H9 (cell line): ENCODE data around the gene DTX3L. TPM values are rescaled to one million over a fixed set of nuclear protein-coding genes. Genes with fewer than 3 reads are reported as not detected.
A peak's percentile ranks its signal among the peaks of the same experiment; 100 is the strongest.

ENCODE experiments used
- DNase-seq: peaks from one replicate; pipeline ENCODE4 v3.0.0-alpha.2; 2017
- H2AFZ ChIP-seq: one replicate; pipeline ENCODE4 v1.6.1; 2013; ENCODE audit warnings: mild to moderate bottlenecking, low read length, control low read depth, moderate library complexity
- H2AK5ac ChIP-seq: 2 replicates; pipeline ENCODE4 v1.6.1; 2013; ENCODE audit warnings: low read length, control low read depth, mixed read lengths; ENCODE audit not compliant: insufficient read length
- H2BK120ac ChIP-seq: one replicate; pipeline ENCODE4 v1.6.1; 2013; ENCODE audit warnings: low read depth, mild to moderate bottlenecking, low read length, control low read depth, inconsistent platforms; ENCODE audit not compliant: poor library complexity, severe bottlenecking
- H2BK12ac ChIP-seq: 2 replicates; pipeline ENCODE4 v1.6.1; 2013; ENCODE audit warnings: low read length, control low read depth, mixed read lengths, low read depth; ENCODE audit not compliant: insufficient read length
- H2BK15ac ChIP-seq: 2 replicates; pipeline ENCODE4 v1.6.1; 2013; ENCODE audit warnings: low read depth, low read length, control low read depth
- H2BK20ac ChIP-seq: one replicate; pipeline ENCODE4 v1.6.1; 2013; ENCODE audit warnings: low read depth, mild to moderate bottlenecking, low read length, control low read depth, inconsistent platforms; ENCODE audit not compliant: poor library complexity, severe bottlenecking
- H2BK5ac ChIP-seq: 2 replicates; pipeline ENCODE4 v1.6.1; 2013; ENCODE audit warnings: low read length, control low read depth, mixed read lengths; ENCODE audit not compliant: insufficient read length
- H3K14ac ChIP-seq: 2 replicates; pipeline ENCODE4 v1.6.1; 2013; ENCODE audit warnings: low read length, control low read depth; ENCODE audit not compliant: insufficient read depth
- H3K18ac ChIP-seq: 2 replicates; pipeline ENCODE4 v1.6.1; 2013; ENCODE audit warnings: low read depth, mild to moderate bottlenecking, mixed read lengths, low read length, control low read depth; ENCODE audit not compliant: insufficient read length
- H3K23ac ChIP-seq: 2 replicates; pipeline ENCODE4 v1.6.1; 2013; ENCODE audit warnings: low read length, control low read depth, mixed read lengths, low read depth; ENCODE audit not compliant: insufficient read length
- H3K23me2 ChIP-seq: 2 replicates; pipeline ENCODE4 v1.6.1; 2013; ENCODE audit warnings: low read depth, mild to moderate bottlenecking, mixed read lengths, low read length, control low read depth; ENCODE audit not compliant: insufficient read length, poor library complexity, severe bottlenecking
- H3K27ac ChIP-seq: 2 replicates; pipeline ENCODE4 v1.5.1; 2013; ENCODE audit warnings: low read length, control low read depth, mixed read lengths, low read depth; ENCODE audit not compliant: insufficient read length
- H3K27me3 ChIP-seq: 2 replicates; pipeline ENCODE4 v1.6.1; 2013; ENCODE audit warnings: low read length, control low read depth, inconsistent platforms; ENCODE audit not compliant: insufficient read depth
- H3K4ac ChIP-seq: 2 replicates; pipeline ENCODE4 v1.6.1; 2013; ENCODE audit warnings: low read depth, mild to moderate bottlenecking, control low read depth, inconsistent platforms, low read length, moderate library complexity
- H3K4me1 ChIP-seq: 2 replicates; pipeline ENCODE4 v1.6.1; 2013; ENCODE audit warnings: low read length, control low read depth, inconsistent platforms; ENCODE audit not compliant: insufficient read depth
- H3K4me2 ChIP-seq: 2 replicates; pipeline ENCODE4 v1.6.1; 2013; ENCODE audit warnings: low read length, control low read depth, mixed read lengths; ENCODE audit not compliant: insufficient read length, insufficient read depth
- H3K56ac ChIP-seq: 2 replicates; pipeline ENCODE4 v1.6.1; 2013; ENCODE audit warnings: low read depth, mild to moderate bottlenecking, mixed read lengths, low read length, control low read depth; ENCODE audit not compliant: insufficient read length
- H3K79me1 ChIP-seq: 2 replicates; pipeline ENCODE4 v1.6.1; 2013; ENCODE audit warnings: low read depth, mild to moderate bottlenecking, moderate library complexity, low read length, control low read depth, inconsistent platforms; ENCODE audit not compliant: insufficient read depth, poor library complexity, severe bottlenecking
- H3K79me2 ChIP-seq: 2 replicates; pipeline ENCODE4 v1.6.1; 2013; ENCODE audit warnings: low read length, control low read depth, inconsistent platforms; ENCODE audit not compliant: insufficient read depth
- H3K9ac ChIP-seq: 2 replicates; pipeline ENCODE4 v1.6.1; 2013; ENCODE audit warnings: low read length, control low read depth, mixed read lengths; ENCODE audit not compliant: insufficient read length; ENCODE audit errors: extremely low read depth
- H3K9me3 ChIP-seq: one replicate; pipeline ENCODE4 v1.6.1; 2013; ENCODE audit warnings: low read depth, low read length, inconsistent platforms; ENCODE audit not compliant: control insufficient read depth
- H3T11ph ChIP-seq: one replicate; pipeline ENCODE4 v1.6.1; 2013; ENCODE audit warnings: mild to moderate bottlenecking, low read length, control low read depth, inconsistent platforms
- H4K20me1 ChIP-seq: one replicate; pipeline ENCODE4 v1.6.1; 2013; ENCODE audit not compliant: control insufficient read depth, insufficient read length, insufficient read depth
- H4K5ac ChIP-seq: 2 replicates; pipeline ENCODE4 v1.6.1; 2013; ENCODE audit warnings: low read depth, mild to moderate bottlenecking, mixed read lengths, low read length, control low read depth; ENCODE audit not compliant: insufficient read length
- H4K8ac ChIP-seq: replicated peaks from 2 replicates; pipeline ENCODE4 v1.6.1; 2013; ENCODE audit warnings: low read length, control low read depth, mixed read lengths, low read depth; ENCODE audit not compliant: insufficient read length
- H4K91ac ChIP-seq: 2 replicates; pipeline ENCODE4 v1.6.1; 2013; ENCODE audit warnings: low read depth, mild to moderate bottlenecking, moderate library complexity, mixed read lengths, low read length, control low read depth; ENCODE audit not compliant: insufficient read length
- H3K27ac Mint-ChIP-seq, 3 experiments: 2 replicates in 2 of 3; 3 replicates in 1 of 3; pipeline ENCODE4 v1.8.0; 2020 to 2021; ENCODE audit warnings: mixed read lengths in 3 of 3, mild to moderate bottlenecking in 1 of 3, moderate library complexity in 1 of 3
- H3K27me3 Mint-ChIP-seq: 2 replicates; pipeline ENCODE4 v1.8.0; 2021; ENCODE audit warnings: low read depth, mild to moderate bottlenecking, moderate library complexity, mixed read lengths
- H3K36me3 Mint-ChIP-seq, 3 experiments: 2 replicates in 2 of 3; 3 replicates in 1 of 3; pipeline ENCODE4 v1.8.0; 2020 to 2021; ENCODE audit warnings: low read depth in 3 of 3, mixed read lengths in 3 of 3; ENCODE audit not compliant: insufficient read depth in 1 of 3
- H3K4me1 Mint-ChIP-seq, 2 experiments: 2 replicates each; pipeline ENCODE4 v1.8.0; 2020; ENCODE audit warnings: mixed read lengths in 2 of 2
- H3K4me3 Mint-ChIP-seq, 2 experiments: 2 replicates in 1 of 2; 3 replicates in 1 of 2; pipeline ENCODE4 v1.8.0; 2020 to 2021; ENCODE audit warnings: mild to moderate bottlenecking in 2 of 2, mixed read lengths in 2 of 2, moderate library complexity in 1 of 2
- H3K9me3 Mint-ChIP-seq, 2 experiments: 2 replicates in 1 of 2; 3 replicates in 1 of 2; pipeline ENCODE4 v1.8.0; 2020; ENCODE audit warnings: mild to moderate bottlenecking in 2 of 2, mixed read lengths in 2 of 2, moderate library complexity in 1 of 2
- CTCF ChIP-seq: fragments of 200-600 bp; sonication (generic); conservative IDR thresholded peaks from 3 replicates; pipeline ENCODE4 v1.8.0; 2021; ENCODE audit warnings: antibody characterized with exemption, mild to moderate bottlenecking
- WGBS: extraction: QIAGEN DNeasy Blood & Tissue Kit; methylation state at CpG from one replicate; pipeline ENCODE4 v1.1.7; 2013; ENCODE audit warnings: missing lambda C conversion rate, low lambda C conversion rate, mixed read lengths; ENCODE audit not compliant: insufficient read length; ENCODE audit errors: extremely low coverage; 5-methylcytosine and 5-hydroxymethylcytosine counted together
- total RNA-seq: library from RNA; stranded (reverse); gene quantifications from 2 replicates; pipeline ENCODE4 v1.2.1, GENCODE V29; 2021

The DTX3L gene
- total RNA-seq, 1 experiment from 2014 or later: 7.5 TPM

- H3K23ac ChIP-seq: no peak overlapping the region
- no peak overlapping the region for H3K14ac ChIP-seq
- no peak overlapping the region for H3T11ph ChIP-seq
- H3K4ac ChIP-seq: no peak overlapping the region
- H3K23me2 ChIP-seq: no peaks in the 10 kb centered on the region
- peak overlapping the region; percentile 25 for H2AFZ ChIP-seq
- Mint-ChIP-seq H3K4me3 (peak overlapping the region; percentile 71 to 81), H3K9me3 (no peaks in the 10 kb centered on the region), H3K27me3 (peaks cover 3% of the 10 kb centered on the region; the same call in 1 of the 2 replicates), H3K27ac (peak overlapping the region in 1 of 3 experiments; percentile 16; a peak in 1 of 7 replicates), H3K4me1 (peaks cover 17 to 28% of the 10 kb centered on the region in 2 experiments), H3K36me3 (no peaks in the 10 kb centered on the region; a peak in 2 of 7 replicates)
- no peak overlapping the region for H2BK15ac ChIP-seq
- peak overlapping the region; percentile 58 for H3K4me2 ChIP-seq
- H3K27ac ChIP-seq: no peak overlapping the region
- no peak overlapping the region for H4K5ac ChIP-seq
- H4K8ac ChIP-seq: no peak overlapping the region
- H3K9ac ChIP-seq: no peak overlapping the region
- no peak for TF ChIP-seq CTCF
- H3K79me2 ChIP-seq: no peaks in the 10 kb centered on the region
- no peaks in the 10 kb centered on the region for H4K20me1 ChIP-seq
- no peak overlapping the region for H2BK12ac ChIP-seq
- no peak overlapping the region for H2BK120ac ChIP-seq
- no peak overlapping the region for H3K56ac ChIP-seq
- no peak overlapping the region for H2BK5ac ChIP-seq
- H3K79me1 ChIP-seq: no peaks in the 10 kb centered on the region
- no peak for DNase-seq
- no peak overlapping the region for H2AK5ac ChIP-seq
- no peak overlapping the region for H4K91ac ChIP-seq
- H3K18ac ChIP-seq: no peak overlapping the region
- H3K4me1 ChIP-seq: peaks cover 9% of the 10 kb centered on the region
- WGBS: no CpG with 5 or more reads among the region's 5 CpGs
- H3K27me3 ChIP-seq: no peaks in the 10 kb centered on the region
- no peaks in the 10 kb centered on the region for H3K9me3 ChIP-seq
- no peak overlapping the region for H2BK20ac ChIP-seq
These were observed 1.0 kb upstream of the DTX3L start for GRCh38 chr3:122562923-122563716.
